IMR-90 (cell line): Measurements from ENCODE around the gene NMT1. TPM values are rescaled to one million over a fixed set of nuclear protein-coding genes. Genes with fewer than 3 reads are reported as not detected.

Experiments used
- ATAC-seq: fragments of 200-7000 bp; cut with Tn5 transposase; 2 replicates; pipeline ENCODE4 v1.9.1; 2020; ENCODE audit warnings: low read depth, mild to moderate bottlenecking, moderate library complexity
- BruUV-seq: library from RNA; stranded (reverse); fragments of 400-500 nt; replicated peaks from 2 replicates; lab custom pipeline; 2021; lab: Mats Ljungman, UMichigan
- CTCF ChIA-PET: fragments of 300-600 bp; formaldehyde crosslinking; extraction: SDS; loops from one replicate; lab custom pipeline; 2021; ENCODE audit warnings: antibody characterized with exemption; lab: Yijun Ruan, JAX
- POLR2A ChIA-PET: fragments of 300-600 bp; sonication (Branson Sonifier 250); formaldehyde crosslinking; loops from one replicate; lab custom pipeline; 2022; ENCODE audit warnings: antibody characterized with exemption; ENCODE audit not compliant: unreplicated experiment; lab: Charles Lee
- DNase-seq: peaks from one replicate; pipeline ENCODE4 v3.0.0; 2013
- H2AFZ ChIP-seq: replicated peaks from 2 replicates; pipeline ENCODE3; 2013; ENCODE audit warnings: low read length, mild to moderate bottlenecking; ENCODE audit not compliant: poor library complexity
- H2AK5ac ChIP-seq: 2 replicates; pipeline ENCODE4 v1.6.1; 2013; ENCODE audit warnings: low read depth, low read length, inconsistent platforms
- H2AK9ac ChIP-seq: replicated peaks from 2 replicates; pipeline ENCODE3; 2013; ENCODE audit warnings: mild to moderate bottlenecking, low read depth, low read length, moderate library complexity; ENCODE audit not compliant: poor library complexity
- H2BK120ac ChIP-seq: 2 replicates; pipeline ENCODE4 v1.6.1; 2013; ENCODE audit warnings: low read depth, low read length, inconsistent platforms
- H2BK15ac ChIP-seq: 3 replicates; pipeline ENCODE4 v1.6.1; 2013; ENCODE audit warnings: low read depth, low read length, inconsistent platforms
- H2BK20ac ChIP-seq: 2 replicates; pipeline ENCODE4 v1.6.1; 2013; ENCODE audit warnings: low read depth, mild to moderate bottlenecking, inconsistent platforms, low read length, moderate library complexity
- H2BK5ac ChIP-seq: 2 replicates; pipeline ENCODE4 v1.6.1; 2013; ENCODE audit warnings: mild to moderate bottlenecking, low read depth, low read length, inconsistent platforms; ENCODE audit not compliant: poor library complexity, severe bottlenecking
- H3K14ac ChIP-seq: replicated peaks from 2 replicates; pipeline ENCODE4 v1.6.1; 2013; ENCODE audit warnings: low read depth, low read length, inconsistent platforms
- H3K18ac ChIP-seq: 2 replicates; pipeline ENCODE4 v1.6.1; 2013; ENCODE audit warnings: low read depth, low read length, control low read depth
- H3K23ac ChIP-seq: 2 replicates; pipeline ENCODE4 v1.6.1; 2013; ENCODE audit warnings: low read depth, low read length, inconsistent platforms
- H3K27ac ChIP-seq: 2 replicates; pipeline ENCODE4 v1.5.1; 2013; ENCODE audit warnings: mild to moderate bottlenecking, control low read depth, low read length; ENCODE audit not compliant: insufficient read depth
- H3K27me3 ChIP-seq: 2 replicates; pipeline ENCODE4 v1.6.1; 2013; ENCODE audit warnings: low read length; ENCODE audit not compliant: control insufficient read depth, insufficient read depth
- H3K36me3 ChIP-seq: 2 replicates; pipeline ENCODE4 v1.6.1; 2013; ENCODE audit warnings: low read length, mixed read lengths; ENCODE audit not compliant: control insufficient read depth, insufficient read depth
- H3K4ac ChIP-seq: 2 replicates; pipeline ENCODE4 v1.6.1; 2013; ENCODE audit warnings: low read depth, low read length, inconsistent platforms
- H3K4me1 ChIP-seq: 2 replicates; pipeline ENCODE4 v1.6.1; 2013; ENCODE audit warnings: low read length, mixed read lengths; ENCODE audit not compliant: control insufficient read depth, insufficient read depth
- H3K4me2 ChIP-seq: 2 replicates; pipeline ENCODE4 v1.6.1; 2013; ENCODE audit warnings: low read depth, mild to moderate bottlenecking, control low read depth, low read length, moderate library complexity
- H3K4me3 ChIP-seq: 2 replicates; pipeline ENCODE4 v1.5.1; 2013; ENCODE audit warnings: low read depth, mild to moderate bottlenecking, control low read depth, low read length, moderate library complexity; ENCODE audit not compliant: insufficient read depth
- H3K56ac ChIP-seq: 2 replicates; pipeline ENCODE4 v1.6.1; 2013; ENCODE audit warnings: low read length, inconsistent platforms; ENCODE audit not compliant: insufficient read depth; ENCODE audit errors: extremely low read depth
- H3K79me1 ChIP-seq, 2 experiments: 2 replicates each; pipeline ENCODE4 v1.6.1; 2013; ENCODE audit warnings: low read length in 2 of 2, inconsistent platforms in 1 of 2, low read depth in 1 of 2
- H3K9ac ChIP-seq: 2 replicates; pipeline ENCODE4 v1.6.1; 2013; ENCODE audit warnings: low read depth, low read length, control low read depth
- H3K9me1 ChIP-seq: 2 replicates; pipeline ENCODE4 v1.6.1; 2013; ENCODE audit warnings: low read length, inconsistent platforms; ENCODE audit not compliant: insufficient read depth
- H3K9me3 ChIP-seq: 2 replicates; pipeline ENCODE4 v1.6.1; 2013; ENCODE audit warnings: low read length; ENCODE audit not compliant: control insufficient read depth, insufficient read depth
- H4K20me1 ChIP-seq: 2 replicates; pipeline ENCODE4 v1.6.1; 2013; ENCODE audit warnings: low read length, inconsistent platforms; ENCODE audit not compliant: insufficient read depth
- H4K5ac ChIP-seq: 2 replicates; pipeline ENCODE4 v1.6.1; 2013; ENCODE audit warnings: mild to moderate bottlenecking, low read depth, low read length, control low read depth
- H4K8ac ChIP-seq, 2 experiments: 2 replicates each; pipeline ENCODE4 v1.6.1; 2013; ENCODE audit warnings: low read depth in 2 of 2, low read length in 2 of 2, control low read depth in 1 of 2, inconsistent platforms in 1 of 2
- H4K91ac ChIP-seq: 2 replicates; pipeline ENCODE4 v1.6.1; 2013; ENCODE audit warnings: low read depth, low read length, inconsistent platforms; ENCODE audit not compliant: insufficient read depth
- BHLHE40 ChIP-seq: fragments of 150-350 bp; IDR thresholded peaks from 2 replicates; pipeline ENCODE4 v1.6.1; 2016; ENCODE audit warnings: mild to moderate bottlenecking, low read depth, low read length
- CEBPB ChIP-seq: IDR thresholded peaks from 2 replicates; pipeline ENCODE4 v1.6.1; 2012; ENCODE audit warnings: low read depth, low read length, improper control_type of control experiment
- CHD1 ChIP-seq: IDR thresholded peaks from 2 replicates; pipeline ENCODE4 v1.6.1; 2012; ENCODE audit warnings: low read depth, low read length, improper control_type of control experiment
- ELK1 ChIP-seq: fragments of 150-350 bp; IDR thresholded peaks from 2 replicates; pipeline ENCODE4 v1.6.1; 2016; ENCODE audit warnings: low read depth, mild to moderate bottlenecking, low read length, moderate library complexity, borderline replicate concordance
- FOS ChIP-seq: fragments of 150-350 bp; IDR thresholded peaks from 2 replicates; pipeline ENCODE4 v1.6.1; 2016; ENCODE audit warnings: low read depth, low read length
- MAFK ChIP-seq: IDR thresholded peaks from 2 replicates; pipeline ENCODE4 v1.6.1; 2012; ENCODE audit warnings: low read depth, low read length, improper control_type of control experiment
- MAZ ChIP-seq: IDR thresholded peaks from 2 replicates; pipeline ENCODE4 v1.6.1; 2012; ENCODE audit warnings: low read depth, mild to moderate bottlenecking, low read length, improper control_type of control experiment, moderate library complexity, borderline replicate concordance
- NFE2L2 ChIP-seq: fragments of 150-350 bp; IDR thresholded peaks from 2 replicates; pipeline ENCODE4 v1.6.1; 2016; ENCODE audit warnings: low read depth, mild to moderate bottlenecking, low read length
- POLR2A ChIP-seq: IDR thresholded peaks from 2 replicates; pipeline ENCODE4 v1.6.1; 2012; ENCODE audit warnings: mild to moderate bottlenecking, low read depth, low read length
- RAD21 ChIP-seq: IDR thresholded peaks from 2 replicates; pipeline ENCODE4 v1.6.1; 2012; ENCODE audit warnings: low read length, improper control_type of control experiment
- RCOR1 ChIP-seq: IDR thresholded peaks from 2 replicates; pipeline ENCODE4 v1.6.1; 2012; ENCODE audit warnings: mild to moderate bottlenecking, low read length, improper control_type of control experiment; ENCODE audit not compliant: insufficient replicate concordance
- RFX5 ChIP-seq: IDR thresholded peaks from 2 replicates; pipeline ENCODE4 v1.8.0; 2012; ENCODE audit warnings: low read depth, mild to moderate bottlenecking, low read length, moderate library complexity
- SMC3 ChIP-seq: fragments of 150-350 bp; IDR thresholded peaks from 2 replicates; pipeline ENCODE4 v1.6.1; 2016; ENCODE audit warnings: low read depth, mild to moderate bottlenecking, antibody characterized with exemption, low read length, moderate library complexity
- WGBS, 2 experiments: methylation state at CpG; one replicate each; pipeline versions ENCODE4 v1.1.5 to v1.1.7; 2013; ENCODE audit warnings: missing lambda C conversion rate in 2 of 2; ENCODE audit not compliant: insufficient read length in 1 of 2; ENCODE audit errors: extremely low coverage in 2 of 2; 5-methylcytosine and 5-hydroxymethylcytosine counted together
- dilution Hi-C: fragments of 300-500 bp; cut with HindIII; formaldehyde crosslinking; loops from one replicate; pipeline ENCODE4 v1.14.3; 2018; ENCODE audit warnings: low sequenced_read_pairs; ENCODE audit not compliant: unreplicated experiment
- in situ Hi-C: fragments of 300-500 bp; cut with MboI; formaldehyde crosslinking; loops from 3 replicates; pipeline ENCODE4 v1.14.3; 2019; ENCODE audit warnings: low sequenced_read_pairs, inconsistent platforms, mixed read lengths
- intact Hi-C: fragments of 100-400 bp; cut with micrococcal nuclease; formaldehyde crosslinking; loops from 2 replicates; pipeline ENCODE4 v1.10.0; 2022
- polyA plus RNA-seq, 3 experiments: library from polyadenylated mRNA; depleted of rRNA; stranded (reverse); fragments of >200 nt; gene quantifications; 2 replicates each; pipeline ENCODE4 v1.2.3, GENCODE V29; 2012; ENCODE audit warnings: low replicate concordance in 1 of 3
- total RNA-seq: library from RNA; depleted of rRNA; stranded (reverse); fragments of >200 nt; gene quantifications from 2 replicates; pipeline ENCODE4 v1.2.3, GENCODE V29; 2012
- TF ChIP-seq, protein P1 (sequence below): conservative IDR thresholded peaks from 2 replicates; pipeline ENCODE4 v1.5.1; 2012; ENCODE audit warnings: mild to moderate bottlenecking, low read depth, low read length, improper control_type of control experiment

NMT1 gene
- total and polyA plus RNA-seq, 2 of the 4 experiments (the other 2 are of a cell fraction), result 38.0 to 60.6 TPM

GRCh38 chr17:45149037-45149668, 88.0 kb downstream of the NMT1 start:
- Histone ChIP-seq H4K8ac (peak overlapping the region; percentile 36 to 64; a peak in 3 of 4 replicates), H3K27me3 (no peaks in the 10 kb centered on the region), H2BK15ac (no peak overlapping the region), H3K9me3 (no peaks in the 10 kb centered on the region), H3K36me3 (0 out of 2 replicates have a peak, but pooled peaks cover 2% of the 10 kb centered on the region), H3K9ac (peak overlapping the region; percentile 94), H2AK9ac (peak overlapping the region; percentile 97), H3K27ac (peak overlapping the region; percentile 94), H4K91ac (peak overlapping the region; percentile 57), H3K14ac (peak overlapping the region; percentile 86), H3K18ac (peak overlapping the region; percentile 85), H2BK120ac (peak overlapping the region; percentile 19; the same call in 1 of the 2 replicates), H3K9me1 (peaks cover 12% of the 10 kb centered on the region), H3K4ac (peak overlapping the region; percentile 93), H4K20me1 (peaks cover 37% of the 10 kb centered on the region), H2AK5ac (peak overlapping the region; percentile 92), H2BK20ac (no peak overlapping the region), H3K23ac (peak overlapping the region; percentile 89), H2BK5ac (peak overlapping the region; percentile 88), H4K5ac (peak overlapping the region; percentile 50), H3K4me3 (peak overlapping the region; percentile 56), H3K4me1 (peaks cover 12% of the 10 kb centered on the region), H3K56ac (peak overlapping the region; percentile 72), H2AFZ (peak overlapping the region; percentile 79), H3K4me2 (peak overlapping the region; percentile 78), H3K79me1 (peaks cover 7 to 46% of the 10 kb centered on the region in 2 experiments; a peak in 2 of 4 replicates)
- dilution Hi-C loops, result no loop called here
- intact Hi-C loops, result loop anchor here (1.0 kb wide), 2 partner anchors 12 to 48 kb away; partner anchors contain the start of gene HEXIM2
- BruUV-seq, result no TSS peak
- POLR2A ChIA-PET, result interaction anchor here (0.5 to 4.9 kb wide), 9 partner anchors 10 to 168 kb away, joined by 3 to 53 read pairs (median 8); partner anchors contain the start of genes ACBD4, HEXIM2 and MAP3K14
- DNase-seq (peak; percentile 78), ATAC-seq (peak; percentile 37)
- in situ Hi-C loops, result no loop called here
- CTCF ChIA-PET, result interaction anchor here (0.6 to 4.7 kb wide), 11 partner anchors 11 to 1283 kb away, joined by 3 to 60 read pairs (median 5); partner anchors contain the start of genes ACBD4 and HEXIM2
- 3% methylated on average over 13 of the region's 32 CpGs; no CpG with 5 or more reads in 1 of the 2 experiments for WGBS, 2 experiments
- TF ChIP-seq CEBPB (no peak), NFE2L2 (no peak), ELK1 (no peak), CHD1 (0 out of 2 replicates have a peak, but pooled peaks have one; percentile 68), SMC3 (peak; percentile 62), POLR2A (no peak; the same call in 1 of the 2 replicates), MAFK (no peak), BHLHE40 (no peak), FOS (no peak), RAD21 (peak; percentile 71), RFX5 (no peak), MAZ (peak; percentile 93; the same call in 1 of the 2 replicates), RCOR1 (peak; percentile 7)
- TF ChIP-seq, protein P1, sequence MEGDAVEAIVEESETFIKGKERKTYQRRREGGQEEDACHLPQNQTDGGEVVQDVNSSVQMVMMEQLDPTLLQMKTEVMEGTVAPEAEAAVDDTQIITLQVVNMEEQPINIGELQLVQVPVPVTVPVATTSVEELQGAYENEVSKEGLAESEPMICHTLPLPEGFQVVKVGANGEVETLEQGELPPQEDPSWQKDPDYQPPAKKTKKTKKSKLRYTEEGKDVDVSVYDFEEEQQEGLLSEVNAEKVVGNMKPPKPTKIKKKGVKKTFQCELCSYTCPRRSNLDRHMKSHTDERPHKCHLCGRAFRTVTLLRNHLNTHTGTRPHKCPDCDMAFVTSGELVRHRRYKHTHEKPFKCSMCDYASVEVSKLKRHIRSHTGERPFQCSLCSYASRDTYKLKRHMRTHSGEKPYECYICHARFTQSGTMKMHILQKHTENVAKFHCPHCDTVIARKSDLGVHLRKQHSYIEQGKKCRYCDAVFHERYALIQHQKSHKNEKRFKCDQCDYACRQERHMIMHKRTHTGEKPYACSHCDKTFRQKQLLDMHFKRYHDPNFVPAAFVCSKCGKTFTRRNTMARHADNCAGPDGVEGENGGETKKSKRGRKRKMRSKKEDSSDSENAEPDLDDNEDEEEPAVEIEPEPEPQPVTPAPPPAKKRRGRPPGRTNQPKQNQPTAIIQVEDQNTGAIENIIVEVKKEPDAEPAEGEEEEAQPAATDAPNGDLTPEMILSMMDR, result peak; percentile 91
